Left cardiac atrium (tissue), 4 donors: ENCODE data around the gene CDC42BPB. TPM values are rescaled to one million over a fixed set of nuclear protein-coding genes. Genes with fewer than 3 reads are reported as not detected.
"Not testable (repeated sequence)": the region's sequence is repeated elsewhere in the genome, so short reads cannot be mapped to it uniquely, and the experiment has no call there.

Experiments used
- ATAC-seq, 2 donors: fragments of 200-7000 bp; cut with Tn5 transposase; one replicate each; pipeline ENCODE4 v1.9.1; 2020; ENCODE audit warnings: mild to moderate bottlenecking in 2 of 2, moderate library complexity in 2 of 2
- DNase-seq: peaks from one replicate; pipeline ENCODE4 v3.0.0-alpha.2; 2020
- intact Hi-C, 2 donors: fragments of 100-400 bp; cut with DNase I; formaldehyde crosslinking; loops; one replicate each; pipeline versions ENCODE4 v1.14.1 to v1.15.1; 2022 to 2023
- total RNA-seq, 2 donors: library from RNA; stranded (reverse); fragmentation: NEBNext Ultra II Directional; extraction: Animal tissue kit (Norgen Biotek cat#: 25700); gene quantifications; one replicate each; pipeline ENCODE4 v1.2.1, GENCODE V29; 2021
- donor health status: DM: no; HTN: yes; CAD: no.
- donor health status: DM: no; HTN: yes; CAD: no; lungs with severe emphysema.
- donor health status: DM: yes; HTN: yes; CAD: no.
- donor health status: Dilated cardiomyopathy.

Gene CDC42BPB
- total RNA-seq, 2 donors from 2014 or later: 57.3 to 79.2 TPM

DNA sequence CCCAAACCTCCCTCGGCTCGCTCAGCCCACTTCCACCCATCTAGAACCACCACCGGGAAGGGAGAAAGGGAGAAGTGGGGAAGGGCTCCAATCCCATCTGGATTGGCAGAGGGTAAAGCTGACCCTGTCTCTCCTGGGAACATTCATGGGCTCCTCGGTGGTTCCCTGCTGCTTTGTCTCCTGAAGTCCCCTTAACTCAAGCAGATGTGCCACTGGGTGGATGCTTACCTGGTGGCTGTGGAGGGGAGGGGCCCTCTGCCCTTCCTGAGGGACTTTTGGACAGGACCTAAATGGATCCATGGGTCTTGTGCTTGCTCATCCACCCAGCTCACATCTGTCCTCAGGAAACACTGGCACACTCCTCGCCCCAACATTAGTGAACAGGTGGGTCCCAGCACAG is 2.2 kb upstream of the CDC42BPB start:
- no peak for ATAC-seq
- no peak for DNase-seq
- intact Hi-C loops: no loop called here

DNA sequence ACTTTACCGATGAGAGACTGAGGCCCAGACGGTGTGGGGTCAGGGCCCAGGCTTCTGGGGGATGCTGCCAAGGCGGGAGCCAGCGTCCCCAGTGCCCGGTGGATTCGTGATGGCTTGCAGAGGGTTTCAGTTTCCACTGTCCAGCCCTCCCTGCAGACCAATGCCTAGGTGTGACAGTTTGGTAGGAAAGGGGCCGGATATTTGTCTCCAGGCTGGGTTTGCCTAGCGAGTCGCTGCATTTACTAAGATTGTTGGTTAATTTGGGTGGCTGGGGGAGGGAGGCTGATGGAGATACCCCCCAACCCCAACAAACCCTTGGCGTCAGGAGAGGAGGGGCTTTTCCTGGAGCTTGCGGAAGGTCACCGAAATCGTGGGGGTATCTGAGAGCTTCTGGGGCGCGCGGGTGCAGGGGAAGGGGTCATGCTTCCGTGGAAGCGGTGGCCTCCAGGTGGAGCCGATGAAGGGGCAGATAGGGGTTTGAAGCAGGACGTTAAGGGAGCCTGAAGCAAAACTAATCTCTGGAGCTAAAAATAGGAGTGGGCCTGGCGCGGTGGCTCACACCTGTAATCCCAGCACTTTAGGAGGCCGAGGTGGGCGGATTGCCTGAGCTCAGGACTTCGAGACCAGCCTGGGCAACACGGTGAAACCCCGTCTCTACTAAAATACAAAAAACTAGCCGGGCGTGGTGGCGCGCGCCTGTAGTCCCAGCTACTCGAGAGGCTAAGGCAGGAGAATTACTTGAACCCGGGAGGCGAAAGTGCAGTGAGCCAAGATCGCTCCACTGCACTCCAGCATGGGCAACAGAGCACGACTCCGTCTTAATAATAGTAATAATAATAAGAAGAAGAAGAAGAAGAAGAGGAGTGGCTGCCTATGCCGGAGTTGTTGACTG is 1.1 kb upstream of the CDC42BPB start:
- DNase-seq: no peak
- intact Hi-C loops: no loop called here

DNA sequence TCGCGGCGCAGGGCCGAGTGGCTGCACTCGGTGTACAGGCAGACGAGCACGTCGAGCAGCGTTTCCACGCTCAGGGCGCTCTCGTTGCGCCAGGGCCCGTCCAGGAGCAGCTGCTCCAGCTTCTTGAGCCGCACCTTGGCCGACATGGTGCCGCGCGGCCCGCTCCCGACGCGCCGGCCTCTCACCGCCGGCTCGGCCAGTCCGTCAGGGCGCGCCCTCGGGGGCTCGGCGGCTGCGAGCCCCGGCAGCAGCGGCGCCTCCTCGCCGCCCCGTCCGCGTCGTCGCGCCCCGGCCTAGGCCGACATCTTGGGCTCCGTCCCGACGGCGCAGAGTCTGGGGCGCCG is 349 bp downstream of the CDC42BPB start:
- ATAC-seq: peak in 1 of 2 donors; percentile 2
- intact Hi-C loops: no loop called here
- DNase-seq: peak; percentile 44

More for the DNA sequence above, 1.1 kb upstream of the CDC42BPB start:
- ATAC-seq: peak; percentile 11 to 15

DNA sequence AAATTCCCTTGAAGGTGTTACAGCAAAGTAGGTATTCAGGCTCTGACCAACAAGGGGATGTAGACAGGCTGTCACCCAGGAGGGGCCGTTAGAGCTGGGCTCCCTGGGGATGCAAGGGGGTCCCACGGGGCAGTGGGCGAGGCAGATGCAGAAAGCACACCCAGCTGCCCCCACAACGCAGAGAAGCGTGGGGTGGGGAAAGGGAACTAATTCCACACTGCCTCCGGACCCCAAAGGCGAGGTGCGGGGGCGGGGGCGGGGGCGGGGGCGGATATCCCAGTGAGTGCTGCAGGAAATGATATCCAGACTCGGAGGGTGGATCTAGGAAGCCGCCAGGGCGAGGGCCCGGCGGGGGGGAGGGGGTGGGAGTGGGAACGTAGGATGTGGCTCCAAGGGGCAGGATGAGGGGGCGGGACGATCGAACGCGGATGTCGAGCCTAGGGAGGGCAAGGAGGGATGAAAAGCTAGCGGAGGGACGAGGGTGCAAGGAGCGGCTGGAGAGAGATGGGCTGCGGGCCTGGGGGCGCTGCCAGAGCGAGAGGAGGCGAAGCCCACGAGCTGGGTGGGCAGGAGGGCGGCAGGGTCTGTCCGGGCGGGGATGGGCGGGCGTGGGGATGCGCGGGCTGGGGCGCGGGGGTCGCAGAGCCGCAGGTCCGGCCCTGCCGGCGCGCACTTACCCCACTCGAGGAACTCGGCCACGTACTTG is 874 bp downstream of the CDC42BPB start:
- intact Hi-C loops: no loop called here
- peak; percentile 39 to 55 for ATAC-seq

DNA sequence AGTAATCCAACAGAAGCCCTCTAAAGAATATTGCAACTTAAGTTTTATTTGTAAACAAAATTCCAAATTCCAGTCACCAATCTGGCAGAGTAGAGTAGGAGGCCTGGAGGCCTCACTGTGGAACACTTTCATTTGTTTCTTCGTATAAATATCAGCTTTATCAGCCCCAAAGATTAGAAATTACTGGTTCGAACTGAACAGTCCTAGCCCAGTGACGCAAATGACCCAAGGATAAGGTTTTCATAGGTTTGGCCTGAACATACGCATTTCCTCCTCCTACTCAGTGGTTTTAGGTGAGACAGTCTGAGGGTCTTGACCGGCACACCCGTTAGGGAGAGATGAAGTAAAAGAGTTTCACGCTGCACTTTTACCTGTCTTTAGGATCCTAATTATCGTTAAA is 1.7 kb downstream of the CDC42BPB start:
- no peak for ATAC-seq
- intact Hi-C loops: no loop called here
- no peak for DNase-seq

More for the DNA sequence above, 874 bp downstream of the CDC42BPB start:
- peak; percentile 90 for DNase-seq

DNA sequence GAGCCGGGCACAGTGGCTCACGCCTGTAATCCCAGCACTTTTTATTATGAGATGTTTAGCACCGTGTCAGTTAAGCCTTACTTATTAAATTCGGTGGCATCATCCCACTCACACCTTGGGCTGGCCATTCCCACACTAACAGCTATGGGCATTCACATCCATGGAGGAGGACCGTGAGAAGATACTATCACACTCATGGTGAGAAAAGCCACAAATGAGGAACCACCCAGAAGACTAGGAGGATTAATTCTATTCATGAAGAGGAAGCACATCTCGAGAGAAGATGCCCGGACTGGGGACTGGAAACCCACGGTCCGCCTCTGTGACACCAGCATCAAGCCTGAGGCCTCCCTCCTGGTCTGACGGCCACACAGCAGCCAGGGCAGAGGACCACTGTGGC is 4.9 kb downstream of the CDC42BPB start:
- ATAC-seq: no peak
- intact Hi-C loops: no loop called here

DNA sequence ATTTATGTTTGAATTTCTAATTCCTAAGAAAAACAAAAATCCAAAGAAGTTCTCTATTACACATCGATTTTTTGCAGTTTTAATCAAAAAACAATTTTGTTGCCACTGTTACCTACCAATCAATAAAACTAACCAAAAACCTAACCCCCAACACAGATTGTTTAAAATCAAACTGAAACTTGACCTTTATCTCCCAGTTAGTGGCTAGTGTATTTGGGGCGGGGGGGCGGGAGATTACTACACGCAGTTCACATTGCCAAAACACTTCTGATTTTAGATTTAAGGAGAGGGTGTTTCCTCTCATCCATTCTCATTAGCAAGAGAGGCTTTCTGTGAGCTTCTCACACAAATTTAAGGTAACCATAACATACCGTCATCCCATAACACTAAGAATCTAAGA is 6.4 kb downstream of the CDC42BPB start:
- intact Hi-C loops: no loop called here
- ATAC-seq (no peak), DNase-seq (no peak)

More for the DNA sequence above, 4.9 kb downstream of the CDC42BPB start:
- no peak for DNase-seq

DNA sequence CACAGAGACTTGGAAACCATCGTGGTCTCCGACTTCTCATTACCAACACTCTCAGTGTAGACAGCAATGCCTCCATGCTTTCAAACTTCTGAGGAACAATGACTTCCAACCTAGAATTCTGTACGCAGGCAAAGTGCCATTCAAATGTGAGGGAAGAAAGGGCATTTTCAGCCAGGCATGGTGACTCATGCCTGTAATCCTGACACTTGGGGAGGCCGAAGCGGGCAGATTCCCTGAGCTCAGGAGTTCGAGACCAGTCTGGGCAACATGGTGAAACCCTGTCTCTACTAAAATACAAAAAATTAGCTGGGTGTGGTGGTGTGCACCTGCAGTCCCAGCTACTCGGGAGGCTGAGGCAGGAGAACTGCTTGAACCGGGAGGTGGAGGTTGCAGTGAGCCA is 9.9 kb downstream of the CDC42BPB start:
- intact Hi-C loops, ATAC-seq, DNase-seq: not testable (repeated sequence)

DNA sequence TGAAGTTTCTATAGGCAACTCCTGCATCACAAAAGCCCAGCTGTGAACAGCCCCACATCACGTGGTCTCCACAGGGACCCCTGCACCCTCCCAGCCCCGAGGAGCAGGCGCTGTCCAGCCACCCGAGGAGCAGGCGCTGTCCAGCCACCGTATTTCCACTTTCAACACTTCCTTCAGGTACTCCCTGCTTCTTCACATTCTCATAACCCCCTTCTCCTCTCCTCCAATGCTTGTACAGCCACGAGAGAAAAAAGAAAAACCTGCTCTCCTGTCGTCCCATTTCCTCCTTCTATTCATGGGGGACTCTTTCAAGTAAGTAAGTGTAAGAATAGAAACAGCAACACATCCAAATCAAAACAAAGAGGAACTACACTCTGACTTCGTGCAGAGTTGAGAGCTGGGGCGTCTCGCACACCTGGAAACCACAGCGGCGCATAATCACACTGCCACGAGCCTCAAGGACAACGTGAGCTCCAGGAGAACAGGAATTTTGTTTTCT is 11.9 kb downstream of the CDC42BPB start:
- intact Hi-C loops: no loop called here
- DNase-seq: no peak
- ATAC-seq: no peak

DNA sequence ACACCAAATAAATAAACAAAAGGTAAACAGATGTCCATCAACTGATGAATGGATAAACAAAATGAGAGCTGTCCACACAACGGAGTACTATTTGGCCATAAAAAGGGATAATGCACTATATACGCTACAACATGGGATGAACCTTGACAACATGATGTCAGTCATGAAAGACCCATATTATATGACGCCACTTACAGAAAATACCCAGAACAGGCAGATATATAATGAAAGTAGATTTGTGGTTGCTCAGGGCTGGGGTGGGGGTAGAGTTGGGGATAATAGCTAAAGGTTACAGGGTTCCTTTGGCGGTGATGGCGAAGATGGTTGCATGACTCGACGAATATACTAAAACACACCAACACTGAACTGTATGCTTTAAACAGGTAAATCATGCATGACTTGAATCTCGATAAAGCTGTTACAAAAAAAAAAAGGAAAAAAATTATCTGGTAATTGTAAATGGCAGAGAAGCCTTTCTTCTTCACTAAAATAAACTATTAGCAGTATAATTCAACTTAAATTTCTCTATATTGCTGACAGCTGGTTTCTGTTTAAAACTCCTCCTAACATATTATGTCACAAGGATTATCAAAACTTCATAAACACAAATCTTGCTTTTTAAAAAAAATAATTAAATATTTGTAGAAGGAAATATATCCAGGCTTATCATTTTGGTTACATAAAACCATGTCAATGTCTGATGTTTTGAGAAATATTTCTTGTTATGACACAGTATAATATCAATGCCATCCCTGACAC is 13.9 kb downstream of the CDC42BPB start:
- ATAC-seq (no peak), DNase-seq (no peak)
- intact Hi-C loops: no loop called here

DNA sequence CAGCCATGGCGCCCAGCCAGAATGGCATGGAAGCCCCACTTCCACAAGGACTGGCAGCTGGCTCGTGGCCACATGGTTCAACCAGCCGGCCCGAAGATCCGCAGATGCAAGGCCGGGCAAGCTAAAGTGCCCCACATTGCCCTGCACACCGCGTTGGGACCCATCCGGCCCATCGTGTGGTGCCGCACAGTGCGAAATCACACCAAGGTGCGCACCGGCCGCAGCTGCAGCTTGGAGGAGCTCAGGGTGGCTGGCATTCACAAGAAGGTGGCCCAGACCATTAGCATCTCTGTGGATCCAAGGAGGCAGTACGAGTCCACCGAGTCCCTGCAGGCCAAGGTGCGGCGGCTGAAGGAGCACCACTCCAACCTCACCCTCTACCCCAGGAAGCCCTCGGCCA is 15.9 kb downstream of the CDC42BPB start:
- DNase-seq (no peak), ATAC-seq (peak in 1 of 2 donors; percentile 23)
- intact Hi-C loops: no loop called here

DNA sequence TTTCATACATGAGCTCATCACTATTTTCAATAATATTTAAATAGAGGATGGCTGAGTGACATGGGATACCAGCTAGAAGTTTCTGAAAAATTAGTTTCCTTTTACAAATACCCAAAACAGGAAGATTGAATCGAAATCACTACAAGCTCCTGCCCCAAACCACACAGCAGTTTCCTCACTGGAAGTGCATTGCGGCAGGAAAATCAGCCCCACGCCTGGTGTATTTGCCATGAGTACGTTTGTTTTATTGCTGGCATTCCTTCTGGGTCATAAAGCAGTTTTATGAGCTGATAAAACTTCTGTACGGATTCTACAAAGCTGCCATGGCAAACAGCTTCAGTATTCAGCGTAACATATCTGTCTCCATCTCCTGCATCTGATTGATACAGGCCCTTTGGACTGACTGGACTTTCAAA is 23.7 kb downstream of the CDC42BPB start:
- intact Hi-C loops: no loop called here
- DNase-seq: no peak
- no peak for ATAC-seq

DNA sequence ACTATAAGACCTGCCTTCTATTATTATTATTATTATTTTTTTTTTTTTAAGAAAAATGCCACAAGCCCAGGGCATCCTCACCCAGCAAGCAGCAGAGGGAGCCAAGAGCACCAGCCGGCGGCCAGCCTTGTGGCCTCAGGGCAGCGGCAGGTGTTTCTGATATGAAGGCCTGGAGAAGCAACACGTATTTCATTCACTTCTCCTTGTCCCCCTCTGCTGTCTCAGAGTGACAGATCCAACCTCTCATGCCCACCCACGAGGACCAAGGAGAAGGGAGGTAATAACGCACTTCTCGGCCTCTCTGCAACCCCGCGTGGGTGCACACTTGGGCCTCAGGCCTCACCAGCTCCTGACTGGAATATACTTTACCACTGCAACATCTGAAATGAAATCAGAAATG is 25.4 kb downstream of the CDC42BPB start:
- intact Hi-C loops: no loop called here
- peak in 1 of 2 donors; percentile 34 for ATAC-seq
- DNase-seq: no peak

DNA sequence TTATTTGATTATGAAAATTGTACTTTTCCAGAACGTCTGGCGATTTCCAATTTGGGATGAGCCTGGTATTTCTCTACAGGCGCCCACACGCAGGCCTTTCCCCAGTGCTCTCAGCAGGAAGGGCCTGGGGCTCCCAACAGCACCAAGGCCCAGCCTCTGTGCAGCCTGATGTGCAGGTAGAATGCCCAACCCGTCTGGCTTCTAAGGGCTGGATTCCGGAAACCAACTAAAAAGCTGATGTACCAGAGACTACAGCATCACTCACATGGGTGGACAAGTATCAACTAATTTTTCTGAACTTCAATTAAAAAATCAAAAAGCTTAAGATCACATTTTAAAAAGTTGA is 25.8 kb downstream of the CDC42BPB start:
- DNase-seq (no peak), ATAC-seq (no peak)
- intact Hi-C loops: no loop called here

DNA sequence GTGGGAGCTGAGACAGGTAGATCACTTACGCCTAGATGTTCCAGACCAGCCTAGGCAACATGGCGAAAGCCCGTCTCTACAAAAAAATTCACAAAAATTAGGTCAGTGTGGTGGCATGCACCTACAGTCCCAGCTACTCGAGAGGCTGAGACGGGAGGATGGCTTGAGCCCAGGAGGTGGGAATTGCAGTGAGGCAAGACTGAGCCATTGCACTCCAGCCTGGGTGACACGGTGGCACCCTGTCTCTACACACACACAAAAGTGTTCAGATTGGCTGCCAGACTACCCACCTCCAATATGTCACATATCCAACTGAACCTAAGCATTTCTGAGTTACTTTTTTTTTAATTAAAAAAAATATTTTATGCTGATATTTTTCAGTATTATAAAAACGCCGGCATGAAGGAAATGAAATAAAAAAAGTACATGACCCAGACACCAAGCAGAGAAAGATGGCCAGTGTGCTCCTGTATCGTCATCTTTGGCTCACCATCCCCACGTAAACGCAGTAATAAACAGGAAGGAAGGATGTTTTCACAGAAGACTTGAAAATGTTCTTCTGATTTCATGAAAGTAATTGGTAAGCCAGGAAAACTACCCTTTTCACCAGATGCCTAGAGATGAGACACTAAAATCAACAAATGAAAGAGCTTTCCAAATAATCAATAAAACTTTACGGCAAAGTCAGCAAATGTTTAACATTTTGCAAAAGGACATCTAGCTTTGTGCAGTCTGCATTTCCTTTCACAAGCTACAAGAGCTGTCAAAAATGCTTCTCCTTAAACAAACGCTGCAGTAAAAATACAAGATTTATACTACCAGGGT is 26.4 kb downstream of the CDC42BPB start:
- intact Hi-C loops: no loop called here
- ATAC-seq (no peak), DNase-seq (no peak)

DNA sequence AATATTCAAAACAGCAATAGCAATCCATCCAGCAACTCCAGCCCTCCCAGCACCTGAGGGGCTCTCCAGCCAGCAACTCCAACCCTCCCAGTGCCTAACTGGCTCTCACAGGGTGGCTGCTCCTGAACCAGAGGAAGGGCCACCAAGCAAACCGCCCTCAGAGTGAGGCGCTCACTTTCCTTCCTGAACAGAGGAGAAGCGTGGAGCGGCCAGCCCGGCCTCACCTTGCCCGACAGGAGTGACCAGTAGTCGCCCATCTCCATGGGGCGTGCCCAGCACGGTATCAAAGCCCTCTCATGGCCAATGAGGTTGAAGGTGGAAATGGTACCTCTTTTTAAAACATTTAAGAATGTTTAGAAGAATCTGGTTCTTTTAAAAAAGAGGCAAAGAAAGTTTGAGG is 27.4 kb downstream of the CDC42BPB start:
- ATAC-seq (no peak), DNase-seq (no peak)
- intact Hi-C loops: no loop called here

DNA sequence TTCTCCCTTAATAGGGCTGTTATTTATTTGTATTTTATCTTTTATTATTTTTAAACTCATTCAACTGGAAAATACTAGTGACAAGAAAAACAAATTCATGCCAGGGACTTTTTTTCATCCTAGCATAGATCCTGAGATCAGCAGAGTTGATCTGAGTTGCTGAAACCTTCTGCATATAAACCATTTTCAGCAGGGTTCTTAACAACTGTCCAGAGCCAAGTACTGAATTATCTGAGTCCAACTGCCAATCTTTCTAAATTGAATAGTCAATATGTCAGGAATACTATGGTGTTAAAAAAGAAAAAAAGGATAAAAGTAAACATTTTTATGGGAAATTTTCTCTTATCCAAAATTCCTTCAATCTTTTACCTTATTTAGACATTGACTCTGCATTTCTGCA is 28.6 kb downstream of the CDC42BPB start:
- intact Hi-C loops: no loop called here
- ATAC-seq: no peak
- DNase-seq: no peak

DNA sequence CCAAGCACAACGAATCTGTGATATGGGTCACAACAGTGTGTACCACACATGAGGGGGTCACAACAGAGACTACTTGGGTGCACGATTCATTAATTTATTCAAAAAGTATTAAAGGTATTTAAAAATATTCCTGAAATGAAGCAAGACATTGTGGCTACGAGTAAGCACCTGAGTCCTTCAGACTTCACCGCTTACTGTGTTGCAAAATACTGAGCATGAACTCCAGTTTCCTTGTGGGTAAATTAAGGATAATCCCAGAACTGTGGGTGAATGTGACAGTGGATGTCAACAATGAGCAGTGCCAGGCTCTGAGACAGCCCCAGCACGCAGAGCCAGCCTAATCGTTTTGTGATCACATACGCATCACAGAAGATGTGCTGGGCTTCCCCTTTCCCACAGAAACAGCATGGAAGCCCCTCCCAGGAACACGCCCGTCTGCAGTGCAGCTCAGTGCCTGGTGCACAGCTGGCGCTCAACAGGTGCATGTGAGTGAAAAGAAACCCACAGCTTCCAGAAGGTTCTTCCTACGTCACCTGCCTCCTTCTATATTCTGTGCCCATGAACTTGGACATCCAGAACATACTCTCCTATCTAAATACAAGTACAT is 29.1 kb downstream of the CDC42BPB start:
- DNase-seq (no peak), ATAC-seq (no peak)
- intact Hi-C loops: no loop called here

DNA sequence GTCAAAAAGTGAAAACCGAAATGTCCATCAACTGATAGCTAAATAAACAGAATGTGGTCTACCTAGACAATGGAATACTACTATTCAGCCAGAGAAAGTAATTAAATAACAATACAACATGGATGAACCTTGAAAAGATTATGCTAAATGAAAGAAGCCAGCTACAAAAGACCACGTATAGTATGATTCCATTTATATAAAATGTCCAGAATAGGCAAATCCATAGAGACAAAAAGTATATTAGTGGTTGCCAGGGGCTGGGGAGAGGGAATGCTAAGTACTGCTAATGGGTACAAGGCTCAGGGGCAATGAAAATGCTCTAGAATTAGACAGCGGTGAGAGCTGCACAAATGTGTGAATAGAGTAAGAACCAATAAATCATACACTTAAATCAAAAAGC is 29.9 kb downstream of the CDC42BPB start:
- no peak for DNase-seq
- no peak for ATAC-seq
- intact Hi-C loops: no loop called here
